ENCODE results near the gene MCF2L2.

Gene MCF2L2

DNA sequence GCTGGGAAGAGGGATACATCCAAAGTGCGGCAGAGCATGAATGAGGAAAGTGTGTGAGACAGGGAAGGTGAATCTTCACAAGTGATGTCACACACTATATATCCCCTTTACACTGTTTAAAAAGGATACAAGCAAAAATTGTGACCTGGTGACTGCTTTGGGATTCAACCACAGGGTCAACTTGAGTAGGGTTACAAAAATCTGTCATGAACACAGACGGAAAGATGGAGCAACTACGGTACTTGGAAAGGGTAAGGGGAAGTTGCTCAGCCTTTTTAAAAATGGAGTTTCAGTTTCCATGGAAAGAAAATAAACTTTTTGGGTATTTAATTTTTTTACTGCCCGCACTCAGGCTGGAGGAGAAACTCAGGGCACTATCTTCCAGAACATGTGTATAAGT is 115.1 kb downstream of the MCF2L2 start (continued):
- TF ChIP-seq ZNF70 (CRISPR knock-in tag; IDR thresholded peaks at IDR 0.05): no peak

DNA sequence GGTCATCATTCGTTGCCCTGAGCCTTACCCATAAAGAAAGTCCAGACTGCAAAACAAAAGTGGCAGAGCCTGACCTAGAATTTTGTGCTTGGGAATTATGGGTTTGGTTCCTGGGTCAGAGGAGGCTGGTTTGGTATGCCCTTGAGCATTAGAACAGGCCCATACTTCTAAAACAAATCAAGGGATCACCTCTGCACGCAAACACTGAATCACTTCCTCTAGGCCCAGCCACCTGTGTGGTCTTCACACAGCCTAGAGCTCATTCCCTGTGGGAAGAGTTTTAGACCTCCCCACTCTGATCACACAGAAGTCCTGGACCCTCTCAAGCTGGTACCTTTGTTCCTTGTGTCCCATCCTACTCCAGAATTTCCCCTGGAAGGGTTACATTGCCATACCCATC is 116.0 kb downstream of the MCF2L2 start:
- TF ChIP-seq TOX (CRISPR knock-in tag; IDR thresholded peaks at IDR 0.05; ENCODE audit: borderline replicate concordance): no peak
- no peak for TF ChIP-seq TCF4 (CRISPR knock-in tag; IDR thresholded peaks at IDR 0.05; ENCODE audit: borderline replicate concordance)
- no peak for TF ChIP-seq ISL1 (CRISPR knock-in tag; IDR thresholded peaks at IDR 0.05)
- TF ChIP-seq ZNF565 (CRISPR knock-in tag; conservative IDR thresholded peaks at IDR 0.05; ENCODE audit: low read depth): no peak
- no peak for TF ChIP-seq ZFP30 (CRISPR knock-in tag; IDR thresholded peaks at IDR 0.05)
- no peak for TF ChIP-seq ESRRG (CRISPR knock-in tag; IDR thresholded peaks at IDR 0.05)
- TF ChIP-seq, protein P1, sequence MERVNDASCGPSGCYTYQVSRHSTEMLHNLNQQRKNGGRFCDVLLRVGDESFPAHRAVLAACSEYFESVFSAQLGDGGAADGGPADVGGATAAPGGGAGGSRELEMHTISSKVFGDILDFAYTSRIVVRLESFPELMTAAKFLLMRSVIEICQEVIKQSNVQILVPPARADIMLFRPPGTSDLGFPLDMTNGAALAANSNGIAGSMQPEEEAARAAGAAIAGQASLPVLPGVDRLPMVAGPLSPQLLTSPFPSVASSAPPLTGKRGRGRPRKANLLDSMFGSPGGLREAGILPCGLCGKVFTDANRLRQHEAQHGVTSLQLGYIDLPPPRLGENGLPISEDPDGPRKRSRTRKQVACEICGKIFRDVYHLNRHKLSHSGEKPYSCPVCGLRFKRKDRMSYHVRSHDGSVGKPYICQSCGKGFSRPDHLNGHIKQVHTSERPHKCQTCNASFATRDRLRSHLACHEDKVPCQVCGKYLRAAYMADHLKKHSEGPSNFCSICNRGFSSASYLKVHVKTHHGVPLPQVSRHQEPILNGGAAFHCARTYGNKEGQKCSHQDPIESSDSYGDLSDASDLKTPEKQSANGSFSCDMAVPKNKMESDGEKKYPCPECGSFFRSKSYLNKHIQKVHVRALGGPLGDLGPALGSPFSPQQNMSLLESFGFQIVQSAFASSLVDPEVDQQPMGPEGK (CRISPR knock-in tag; IDR thresholded peaks at IDR 0.05; ENCODE audit: borderline replicate concordance): no peak
- TF ChIP-seq, protein P2, sequence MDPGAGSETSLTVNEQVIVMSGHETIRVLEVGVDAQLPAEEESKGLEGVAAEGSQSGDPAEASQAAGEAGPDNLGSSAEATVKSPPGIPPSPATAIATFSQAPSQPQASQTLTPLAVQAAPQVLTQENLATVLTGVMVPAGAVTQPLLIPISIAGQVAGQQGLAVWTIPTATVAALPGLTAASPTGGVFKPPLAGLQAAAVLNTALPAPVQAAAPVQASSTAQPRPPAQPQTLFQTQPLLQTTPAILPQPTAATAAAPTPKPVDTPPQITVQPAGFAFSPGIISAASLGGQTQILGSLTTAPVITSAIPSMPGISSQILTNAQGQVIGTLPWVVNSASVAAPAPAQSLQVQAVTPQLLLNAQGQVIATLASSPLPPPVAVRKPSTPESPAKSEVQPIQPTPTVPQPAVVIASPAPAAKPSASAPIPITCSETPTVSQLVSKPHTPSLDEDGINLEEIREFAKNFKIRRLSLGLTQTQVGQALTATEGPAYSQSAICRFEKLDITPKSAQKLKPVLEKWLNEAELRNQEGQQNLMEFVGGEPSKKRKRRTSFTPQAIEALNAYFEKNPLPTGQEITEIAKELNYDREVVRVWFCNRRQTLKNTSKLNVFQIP (CRISPR knock-in tag; IDR thresholded peaks at IDR 0.05; ENCODE audit: borderline replicate concordance, low read depth): no peak
- no peak for TF ChIP-seq ZNF8 (CRISPR knock-in tag; IDR thresholded peaks at IDR 0.05)
- TF ChIP-seq, protein P3, sequence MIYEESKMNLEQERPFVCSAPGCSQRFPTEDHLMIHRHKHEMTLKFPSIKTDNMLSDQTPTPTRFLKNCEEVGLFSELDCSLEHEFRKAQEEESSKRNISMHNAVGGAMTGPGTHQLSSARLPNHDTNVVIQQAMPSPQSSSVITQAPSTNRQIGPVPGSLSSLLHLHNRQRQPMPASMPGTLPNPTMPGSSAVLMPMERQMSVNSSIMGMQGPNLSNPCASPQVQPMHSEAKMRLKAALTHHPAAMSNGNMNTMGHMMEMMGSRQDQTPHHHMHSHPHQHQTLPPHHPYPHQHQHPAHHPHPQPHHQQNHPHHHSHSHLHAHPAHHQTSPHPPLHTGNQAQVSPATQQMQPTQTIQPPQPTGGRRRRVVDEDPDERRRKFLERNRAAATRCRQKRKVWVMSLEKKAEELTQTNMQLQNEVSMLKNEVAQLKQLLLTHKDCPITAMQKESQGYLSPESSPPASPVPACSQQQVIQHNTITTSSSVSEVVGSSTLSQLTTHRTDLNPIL (CRISPR knock-in tag; IDR thresholded peaks at IDR 0.05; ENCODE audit: low read depth): no peak
- no peak for TF ChIP-seq ZFP3 (CRISPR knock-in tag; IDR thresholded peaks at IDR 0.05)
- TF ChIP-seq GLIS3 (CRISPR knock-in tag; IDR thresholded peaks at IDR 0.05): no peak
- TF ChIP-seq ZC3H10 (CRISPR knock-in tag; IDR thresholded peaks at IDR 0.05): no peak
- no peak for TF ChIP-seq PPARA (CRISPR knock-in tag; IDR thresholded peaks at IDR 0.05; ENCODE audit: borderline replicate concordance)
- TF ChIP-seq, protein P4, sequence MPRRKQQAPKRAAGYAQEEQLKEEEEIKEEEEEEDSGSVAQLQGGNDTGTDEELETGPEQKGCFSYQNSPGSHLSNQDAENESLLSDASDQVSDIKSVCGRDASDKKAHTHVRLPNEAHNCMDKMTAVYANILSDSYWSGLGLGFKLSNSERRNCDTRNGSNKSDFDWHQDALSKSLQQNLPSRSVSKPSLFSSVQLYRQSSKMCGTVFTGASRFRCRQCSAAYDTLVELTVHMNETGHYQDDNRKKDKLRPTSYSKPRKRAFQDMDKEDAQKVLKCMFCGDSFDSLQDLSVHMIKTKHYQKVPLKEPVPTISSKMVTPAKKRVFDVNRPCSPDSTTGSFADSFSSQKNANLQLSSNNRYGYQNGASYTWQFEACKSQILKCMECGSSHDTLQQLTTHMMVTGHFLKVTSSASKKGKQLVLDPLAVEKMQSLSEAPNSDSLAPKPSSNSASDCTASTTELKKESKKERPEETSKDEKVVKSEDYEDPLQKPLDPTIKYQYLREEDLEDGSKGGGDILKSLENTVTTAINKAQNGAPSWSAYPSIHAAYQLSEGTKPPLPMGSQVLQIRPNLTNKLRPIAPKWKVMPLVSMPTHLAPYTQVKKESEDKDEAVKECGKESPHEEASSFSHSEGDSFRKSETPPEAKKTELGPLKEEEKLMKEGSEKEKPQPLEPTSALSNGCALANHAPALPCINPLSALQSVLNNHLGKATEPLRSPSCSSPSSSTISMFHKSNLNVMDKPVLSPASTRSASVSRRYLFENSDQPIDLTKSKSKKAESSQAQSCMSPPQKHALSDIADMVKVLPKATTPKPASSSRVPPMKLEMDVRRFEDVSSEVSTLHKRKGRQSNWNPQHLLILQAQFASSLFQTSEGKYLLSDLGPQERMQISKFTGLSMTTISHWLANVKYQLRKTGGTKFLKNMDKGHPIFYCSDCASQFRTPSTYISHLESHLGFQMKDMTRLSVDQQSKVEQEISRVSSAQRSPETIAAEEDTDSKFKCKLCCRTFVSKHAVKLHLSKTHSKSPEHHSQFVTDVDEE (CRISPR knock-in tag; IDR thresholded peaks at IDR 0.05): no peak
- TF ChIP-seq CSDC2 (CRISPR knock-in tag; IDR thresholded peaks at IDR 0.05): no peak
- TF ChIP-seq OSR1 (CRISPR knock-in tag; IDR thresholded peaks at IDR 0.05): no peak
- TF ChIP-seq, protein P5, sequence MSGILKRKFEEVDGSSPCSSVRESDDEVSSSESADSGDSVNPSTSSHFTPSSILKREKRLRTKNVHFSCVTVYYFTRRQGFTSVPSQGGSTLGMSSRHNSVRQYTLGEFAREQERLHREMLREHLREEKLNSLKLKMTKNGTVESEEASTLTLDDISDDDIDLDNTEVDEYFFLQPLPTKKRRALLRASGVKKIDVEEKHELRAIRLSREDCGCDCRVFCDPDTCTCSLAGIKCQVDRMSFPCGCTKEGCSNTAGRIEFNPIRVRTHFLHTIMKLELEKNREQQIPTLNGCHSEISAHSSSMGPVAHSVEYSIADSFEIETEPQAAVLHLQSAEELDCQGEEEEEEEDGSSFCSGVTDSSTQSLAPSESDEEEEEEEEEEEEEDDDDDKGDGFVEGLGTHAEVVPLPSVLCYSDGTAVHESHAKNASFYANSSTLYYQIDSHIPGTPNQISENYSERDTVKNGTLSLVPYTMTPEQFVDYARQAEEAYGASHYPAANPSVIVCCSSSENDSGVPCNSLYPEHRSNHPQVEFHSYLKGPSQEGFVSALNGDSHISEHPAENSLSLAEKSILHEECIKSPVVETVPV (CRISPR knock-in tag; IDR thresholded peaks at IDR 0.05): no peak
- no peak for ATAC-seq

DNA sequence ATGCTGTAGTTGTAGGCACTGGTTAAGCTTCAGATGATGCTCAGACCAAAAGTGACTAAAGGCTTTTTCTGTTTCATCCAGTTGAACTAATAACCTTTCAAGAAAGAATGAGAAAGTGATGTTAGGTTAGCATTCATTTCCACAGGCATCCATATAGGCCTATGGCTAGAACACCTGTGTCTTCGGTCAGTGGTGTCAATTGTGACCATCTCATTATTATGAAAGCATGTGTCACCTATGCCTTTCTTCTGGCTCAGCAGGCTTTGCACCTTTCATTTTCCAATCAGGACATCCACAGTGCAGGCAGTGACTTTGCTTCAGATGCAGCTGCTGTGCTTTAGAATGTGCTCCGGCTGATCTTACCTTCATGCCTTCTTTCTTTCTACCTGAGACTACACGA is 117.5 kb downstream of the MCF2L2 start:
- ATAC-seq: no peak
- TF ChIP-seq ISL1 (CRISPR knock-in tag; IDR thresholded peaks at IDR 0.05) (no peak), ZNF565 (CRISPR knock-in tag; conservative IDR thresholded peaks at IDR 0.05; ENCODE audit: low read depth) (no peak), SNAI2 (CRISPR knock-in tag; IDR thresholded peaks at IDR 0.05) (no peak), ZNF70 (CRISPR knock-in tag; IDR thresholded peaks at IDR 0.05) (no peak), TOX (CRISPR knock-in tag; IDR thresholded peaks at IDR 0.05; ENCODE audit: borderline replicate concordance) (no peak), GLIS3 (CRISPR knock-in tag; IDR thresholded peaks at IDR 0.05) (no peak), ZFP3 (CRISPR knock-in tag; IDR thresholded peaks at IDR 0.05) (no peak), OSR1 (CRISPR knock-in tag; IDR thresholded peaks at IDR 0.05) (no peak)
- TF ChIP-seq, protein P4 (CRISPR knock-in tag; IDR thresholded peaks at IDR 0.05): no peak
- TF ChIP-seq, protein P2 (CRISPR knock-in tag; IDR thresholded peaks at IDR 0.05; ENCODE audit: borderline replicate concordance, low read depth): no peak
- TF ChIP-seq, protein P5 (CRISPR knock-in tag; IDR thresholded peaks at IDR 0.05): no peak

Measured in SK-N-SH treated with all-trans-retinoic acid at 6 μM for 48 hours (cell line).